DND-41 (cell line): Measurements from ENCODE around the gene PTPRC.

ENCODE experiments used
- EZH2 ChIP-seq: IDR thresholded peaks from 3 replicates; pipeline ENCODE4 v1.6.1; 2012; ENCODE audit warnings: borderline replicate concordance, low read depth, mild to moderate bottlenecking, moderate library complexity, low read length, inconsistent platforms; ENCODE audit not compliant: severe bottlenecking
- TF ChIP-seq, protein P1 (sequence below): IDR thresholded peaks from 2 replicates; pipeline ENCODE4 v1.5.1; 2012; ENCODE audit warnings: borderline replicate concordance, low read length, moderate library complexity, mild to moderate bottlenecking; ENCODE audit not compliant: poor library complexity, severe bottlenecking; ENCODE audit errors: extremely low read depth

GRCh38 chr1:198598796-198599321 is 40.0 kb upstream of the PTPRC start:
- TF ChIP-seq, protein P1, sequence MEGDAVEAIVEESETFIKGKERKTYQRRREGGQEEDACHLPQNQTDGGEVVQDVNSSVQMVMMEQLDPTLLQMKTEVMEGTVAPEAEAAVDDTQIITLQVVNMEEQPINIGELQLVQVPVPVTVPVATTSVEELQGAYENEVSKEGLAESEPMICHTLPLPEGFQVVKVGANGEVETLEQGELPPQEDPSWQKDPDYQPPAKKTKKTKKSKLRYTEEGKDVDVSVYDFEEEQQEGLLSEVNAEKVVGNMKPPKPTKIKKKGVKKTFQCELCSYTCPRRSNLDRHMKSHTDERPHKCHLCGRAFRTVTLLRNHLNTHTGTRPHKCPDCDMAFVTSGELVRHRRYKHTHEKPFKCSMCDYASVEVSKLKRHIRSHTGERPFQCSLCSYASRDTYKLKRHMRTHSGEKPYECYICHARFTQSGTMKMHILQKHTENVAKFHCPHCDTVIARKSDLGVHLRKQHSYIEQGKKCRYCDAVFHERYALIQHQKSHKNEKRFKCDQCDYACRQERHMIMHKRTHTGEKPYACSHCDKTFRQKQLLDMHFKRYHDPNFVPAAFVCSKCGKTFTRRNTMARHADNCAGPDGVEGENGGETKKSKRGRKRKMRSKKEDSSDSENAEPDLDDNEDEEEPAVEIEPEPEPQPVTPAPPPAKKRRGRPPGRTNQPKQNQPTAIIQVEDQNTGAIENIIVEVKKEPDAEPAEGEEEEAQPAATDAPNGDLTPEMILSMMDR, result no peak
- TF ChIP-seq EZH2, result no peak
